ENCODE results near the gene ADIG.
A peak's percentile ranks its signal among the peaks of the same experiment; 100 is the strongest.
"Not testable (repeated sequence)": the region's sequence is repeated elsewhere in the genome, so short reads cannot be mapped to it uniquely, and the experiment has no call there.

Gene ADIG

GRCh38 chr20:38573413-38573812 is 7.6 kb upstream of the ADIG start:
- DNase-seq, result peak; percentile 65

DNA sequence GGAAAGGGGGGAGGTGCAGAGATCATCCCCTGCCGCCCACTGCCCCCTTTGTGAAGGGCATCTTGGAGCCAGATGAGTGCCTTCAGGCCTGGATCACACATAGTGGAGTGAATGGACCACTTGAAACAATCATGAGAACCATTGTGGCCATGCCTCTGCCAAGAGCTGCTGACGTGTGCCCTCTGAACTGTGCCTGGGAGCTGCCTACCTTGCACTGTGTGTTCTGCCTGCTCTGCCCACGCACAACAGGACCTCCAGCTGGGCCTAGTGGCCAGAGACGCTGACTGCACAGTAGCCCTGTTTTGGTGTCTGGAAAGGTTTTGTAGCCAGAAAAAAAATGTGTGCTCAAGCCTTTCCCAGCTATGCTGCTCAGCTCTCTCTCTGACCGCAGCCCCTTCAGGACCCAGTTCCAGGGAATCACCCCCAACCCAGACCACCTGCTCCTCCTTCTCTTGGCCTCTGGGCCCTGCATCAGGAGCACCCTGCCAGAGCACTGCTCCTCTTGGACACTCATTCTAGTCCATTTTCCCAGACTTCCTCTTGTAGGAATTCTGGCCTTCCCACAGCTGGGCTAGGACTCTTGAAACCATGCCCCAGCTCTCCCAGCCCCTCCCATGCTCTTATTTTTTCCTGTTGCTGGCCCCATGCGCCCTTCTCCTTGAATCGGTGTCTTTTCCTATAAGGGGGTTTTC is 1.6 kb upstream of the ADIG start:
- peak; percentile 53 for DNase-seq

GRCh38 chr20:38579921-38580320 is 1.1 kb upstream of the ADIG start:
- DNase-seq, result no peak

- no peak for DNase-seq
These were observed 897 bp downstream of the ADIG start for GRCh38 chr20:38581830-38582358.

- no peak for DNase-seq
These were observed 2.3 kb downstream of the ADIG start for GRCh38 chr20:38583306-38583705.

GRCh38 chr20:38584099-38584763 is 3.2 kb downstream of the ADIG start:
- DNase-seq, result no peak

- DNase-seq, result no peak
These were observed 4.6 kb downstream of the ADIG start for GRCh38 chr20:38585404-38586180.

GRCh38 chr20:38586181-38586525 is 5.2 kb downstream of the ADIG start:
- DNase-seq, result no peak

- no peak for DNase-seq
These were observed 7.3 kb downstream of the ADIG start for GRCh38 chr20:38588303-38588702.

DNA sequence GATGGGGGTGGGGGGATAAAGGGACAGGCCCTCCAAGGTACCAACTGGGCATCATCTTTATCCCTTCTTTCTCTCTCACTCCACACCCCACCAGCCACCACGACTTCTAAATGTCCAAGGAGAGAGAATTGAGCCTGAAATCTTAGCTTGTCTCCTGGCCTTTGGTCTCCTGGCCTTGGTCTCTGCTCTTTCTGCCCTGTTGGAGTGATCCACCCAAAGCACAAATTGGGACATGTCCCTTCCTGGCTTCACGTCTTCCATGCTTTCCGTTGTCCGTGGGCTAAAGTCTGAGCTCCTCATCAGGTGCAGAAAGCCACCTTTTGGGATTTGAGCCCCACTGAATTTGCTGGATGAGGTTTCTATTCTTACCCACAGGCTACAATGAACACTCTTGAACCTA is 8.4 kb downstream of the ADIG start:
- no peak for DNase-seq

- no peak for DNase-seq
These were observed 9.1 kb downstream of the ADIG start for GRCh38 chr20:38589967-38590675.

GRCh38 chr20:38590676-38591473 is 9.9 kb downstream of the ADIG start:
- no peak for DNase-seq

DNA sequence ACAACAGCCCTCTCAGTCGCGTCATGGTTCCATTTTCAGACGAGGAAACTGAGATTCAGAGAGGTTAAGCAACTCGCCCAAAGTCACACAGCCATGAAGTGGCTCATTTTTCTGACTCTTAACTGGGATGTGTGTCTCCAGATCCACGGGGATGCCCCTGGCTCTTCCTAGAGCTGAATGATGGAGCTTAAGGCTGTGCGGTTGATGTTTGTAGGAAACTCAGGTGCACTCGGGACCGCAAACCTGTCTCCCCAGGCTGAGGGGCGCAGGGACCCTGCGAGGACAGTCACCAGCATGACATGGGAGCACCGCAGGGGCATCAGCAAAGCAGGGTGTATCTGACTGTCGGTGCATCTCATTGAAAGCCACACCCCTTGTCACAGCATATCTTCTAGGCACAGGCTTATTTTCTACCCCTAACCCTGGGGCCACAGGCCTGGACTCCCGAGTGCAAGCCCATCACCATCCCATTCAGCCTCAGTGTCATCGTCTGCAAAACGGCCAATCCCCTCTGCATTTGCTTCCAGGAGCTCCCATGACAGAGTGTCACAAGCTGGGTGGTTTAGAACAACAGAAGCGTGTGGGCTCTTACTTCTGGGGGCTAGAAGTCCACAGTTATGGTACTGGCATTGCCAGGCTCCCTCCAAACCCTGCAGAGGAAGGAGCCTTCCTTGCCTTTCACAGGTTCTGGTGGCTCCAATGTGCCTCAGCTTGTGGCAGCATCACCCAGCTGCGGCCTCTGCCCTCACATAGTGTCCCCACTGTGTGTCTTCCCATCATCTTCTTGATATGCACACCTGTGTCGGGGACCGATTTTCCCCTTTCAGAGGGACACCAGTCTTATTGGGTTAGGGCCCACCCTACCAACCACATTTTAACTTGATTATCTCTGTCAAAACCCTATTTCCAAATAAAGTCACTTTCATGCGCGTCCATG is 10.7 kb downstream of the ADIG start:
- DNase-seq, result no peak

- not testable (repeated sequence) for DNase-seq
These were observed 11.4 kb downstream of the ADIG start for GRCh38 chr20:38592411-38592790.

- not testable (repeated sequence) for DNase-seq
These were observed 13.3 kb downstream of the ADIG start for GRCh38 chr20:38594281-38594680.

GRCh38 chr20:38595886-38596285 is 14.9 kb downstream of the ADIG start:
- DNase-seq, result not testable (repeated sequence)

DNA sequence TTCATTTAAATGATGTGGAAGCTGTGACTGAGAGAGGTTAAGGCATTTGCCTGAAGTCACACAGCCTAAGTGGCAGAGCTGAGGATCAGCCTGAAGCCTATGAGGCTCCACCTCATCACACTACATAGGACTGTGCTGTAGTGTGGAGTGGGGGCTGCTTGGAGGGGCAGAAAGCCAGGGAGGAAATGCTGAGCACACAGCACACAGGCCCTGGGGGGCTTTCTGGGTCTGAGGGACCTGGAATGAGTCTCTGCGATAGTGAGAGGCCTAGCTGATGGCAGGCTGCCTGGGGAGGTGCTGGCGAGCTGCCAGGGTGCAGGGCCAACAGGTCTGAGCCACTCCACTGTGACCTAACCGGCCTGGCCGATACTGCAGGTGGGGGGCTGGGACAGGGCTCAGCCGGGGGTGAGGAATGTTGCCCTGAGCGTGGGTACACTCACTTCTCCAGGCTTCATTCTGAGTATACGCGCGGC is 18.4 kb downstream of the ADIG start:
- no peak for DNase-seq

GRCh38 chr20:38600057-38600456 is 19.1 kb downstream of the ADIG start:
- no peak for DNase-seq

GRCh38 chr20:38601216-38602184 is 20.5 kb downstream of the ADIG start, which contains the start of gene ARHGAP40:
ARHGAP40 (plus strand) TSS chr20:38601809.
- DNase-seq, result no peak

- no peak for DNase-seq
These were observed 21.2 kb downstream of the ADIG start for GRCh38 chr20:38602185-38602581.
